Stimulated activated naive CD8-positive, alpha-beta T cell treated with anti-CD3 and anti-CD28 coated beads, Interleukin-15, amount 100 ng/mL, for 72 hours (primary cell): Measurements from ENCODE around the gene COBL.

Experiments used
- ATAC-seq: fragments of 150-1000 bp; cut with Tn5 transposase; 2 replicates; pipeline ENCODE4 v1.10.0; 2021; ENCODE audit warnings: mild to moderate bottlenecking, moderate library complexity
- DNase-seq, 2 donors: peaks; one replicate each; pipeline ENCODE4 v3.0.0; 2021 to 2022
- H3K27ac Mint-ChIP-seq, 2 donors: one replicate each; pipeline ENCODE4 v1.8.0; 2022; ENCODE audit warnings: mild to moderate bottlenecking in 2 of 2, mixed read lengths in 2 of 2, moderate library complexity in 2 of 2
- H3K27me3 Mint-ChIP-seq: one replicate; pipeline ENCODE4 v1.8.0; 2022; ENCODE audit warnings: mixed read lengths
- H3K4me1 Mint-ChIP-seq: one replicate; pipeline ENCODE4 v1.8.0; 2022; ENCODE audit warnings: mild to moderate bottlenecking, mixed read lengths
- H3K4me3 Mint-ChIP-seq, 2 donors: one replicate each; pipeline ENCODE4 v1.8.0; 2022; ENCODE audit warnings: mild to moderate bottlenecking in 2 of 2, mixed read lengths in 2 of 2, moderate library complexity in 1 of 2
- H3K9me3 Mint-ChIP-seq, 2 donors: one replicate each; pipeline ENCODE4 v1.8.0; 2022; ENCODE audit warnings: mixed read lengths in 2 of 2

Gene COBL

DNA sequence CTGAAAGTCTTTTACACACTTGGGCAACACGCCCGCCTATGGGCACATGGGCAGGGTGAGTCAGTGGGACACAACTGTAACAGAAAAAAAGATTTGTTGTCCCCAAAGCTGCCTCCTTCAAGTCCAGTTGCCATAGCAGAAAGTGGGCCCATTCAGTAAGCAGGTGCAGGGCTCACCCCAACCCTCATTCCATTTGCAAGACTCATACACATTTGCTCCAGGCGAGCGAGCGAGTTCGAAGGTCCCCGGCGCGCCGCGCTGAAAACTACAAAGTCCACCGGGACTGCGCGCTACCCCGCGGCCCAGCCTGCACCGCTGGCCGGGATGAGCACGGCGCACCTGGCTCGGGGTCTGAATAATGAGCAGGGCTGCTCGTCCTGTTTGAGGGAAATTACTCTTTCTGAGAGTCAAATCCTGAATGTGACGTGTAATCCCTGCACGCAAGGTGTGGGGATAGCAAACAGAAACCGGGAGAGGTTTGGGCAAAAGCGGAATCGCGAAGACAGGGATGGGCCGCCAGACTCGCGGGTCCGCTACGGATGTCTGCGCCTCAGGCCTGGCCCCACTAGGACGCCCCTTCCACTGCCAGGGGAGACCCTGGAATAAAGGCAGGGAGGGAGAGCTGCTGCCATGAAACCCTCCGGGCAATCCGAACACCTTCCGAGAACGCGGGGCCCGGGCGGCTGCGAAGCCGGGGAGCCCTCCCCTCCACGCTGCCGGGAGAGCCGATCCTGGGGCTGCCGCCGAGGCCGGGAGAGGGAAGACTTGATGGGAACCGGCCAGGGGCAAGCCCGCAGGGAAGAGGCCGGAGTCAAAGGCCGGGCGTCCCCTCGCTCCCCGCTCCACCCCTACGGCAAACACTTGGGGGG, 982 bp downstream of the COBL start:
- ATAC-seq = peak; percentile 8
- no peak for DNase-seq
- peaks cover 65% of the 10 kb centered on the region for H3K27me3 Mint-ChIP-seq

DNA sequence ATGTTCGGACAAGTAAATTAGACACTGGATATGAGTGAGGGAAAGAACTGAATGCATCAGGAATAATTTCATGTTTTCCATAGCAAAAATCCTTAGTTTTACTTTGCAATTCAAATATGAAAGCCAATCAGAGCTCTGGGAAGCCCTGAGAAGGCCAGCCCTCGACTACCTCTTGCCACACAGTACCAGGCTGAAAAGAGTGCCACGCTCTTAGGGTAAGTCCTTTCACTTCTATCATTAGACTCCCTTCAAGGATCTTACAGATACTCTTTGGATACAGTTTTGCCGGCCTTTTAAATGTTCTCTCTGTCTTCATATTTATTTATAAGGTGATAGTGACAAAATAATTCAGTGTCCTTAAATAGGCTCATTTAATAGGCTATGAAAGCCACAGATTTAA, 1.9 kb downstream of the COBL start:
- Mint-ChIP-seq H3K4me1 (peaks cover 14% of the 10 kb centered on the region), H3K4me3 (no peak overlapping the region), H3K9me3 (no peaks in the 10 kb centered on the region), H3K27ac (no peak overlapping the region), H3K27me3 (peaks cover 69% of the 10 kb centered on the region)
- ATAC-seq = no peak
- no peak for DNase-seq

More for the DNA sequence above, 982 bp downstream of the COBL start:
- H3K27ac Mint-ChIP-seq = no peak overlapping the region
- no peaks in the 10 kb centered on the region for H3K9me3 Mint-ChIP-seq
- peak overlapping the region; percentile 33 to 64 for H3K4me3 Mint-ChIP-seq
- H3K4me1 Mint-ChIP-seq = peaks cover 14% of the 10 kb centered on the region

DNA sequence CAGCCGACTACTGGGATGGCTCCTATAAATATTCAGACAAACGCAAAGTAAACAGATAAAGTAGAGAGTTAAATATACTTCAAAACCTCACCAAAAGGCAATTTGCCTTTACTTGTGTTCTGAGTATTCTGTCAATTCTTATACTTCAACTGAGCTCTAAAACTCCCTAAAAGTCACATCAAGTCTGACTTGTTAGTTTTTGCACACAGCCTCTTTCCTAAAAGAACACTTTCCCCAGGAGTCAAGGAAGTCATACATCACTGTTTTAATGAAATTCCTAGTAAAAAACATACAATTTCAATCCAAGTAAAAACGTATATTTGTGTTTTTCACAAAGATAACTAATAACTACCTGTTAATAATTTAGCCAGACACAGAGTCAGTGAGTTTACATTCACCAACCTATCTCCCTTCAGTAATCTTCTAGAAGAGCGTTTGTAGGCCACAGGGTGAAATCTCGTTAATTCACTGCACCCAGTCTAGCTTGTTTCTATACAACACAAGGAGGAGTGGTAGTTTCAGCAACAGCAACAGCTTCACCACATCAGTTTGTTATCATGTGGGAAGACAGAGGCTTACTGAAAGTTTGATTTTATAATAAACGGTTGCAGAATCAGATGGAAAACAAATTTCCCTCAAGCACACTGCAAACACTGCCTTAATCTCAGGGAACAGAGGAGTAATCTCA, 2.7 kb downstream of the COBL start:
- H3K27ac Mint-ChIP-seq = no peak overlapping the region
- H3K4me1 Mint-ChIP-seq = peaks cover 14% of the 10 kb centered on the region
- peaks cover 67% of the 10 kb centered on the region for H3K27me3 Mint-ChIP-seq
- H3K9me3 Mint-ChIP-seq = no peaks in the 10 kb centered on the region
- H3K4me3 Mint-ChIP-seq = no peak overlapping the region
- ATAC-seq = no peak
- no peak for DNase-seq

DNA sequence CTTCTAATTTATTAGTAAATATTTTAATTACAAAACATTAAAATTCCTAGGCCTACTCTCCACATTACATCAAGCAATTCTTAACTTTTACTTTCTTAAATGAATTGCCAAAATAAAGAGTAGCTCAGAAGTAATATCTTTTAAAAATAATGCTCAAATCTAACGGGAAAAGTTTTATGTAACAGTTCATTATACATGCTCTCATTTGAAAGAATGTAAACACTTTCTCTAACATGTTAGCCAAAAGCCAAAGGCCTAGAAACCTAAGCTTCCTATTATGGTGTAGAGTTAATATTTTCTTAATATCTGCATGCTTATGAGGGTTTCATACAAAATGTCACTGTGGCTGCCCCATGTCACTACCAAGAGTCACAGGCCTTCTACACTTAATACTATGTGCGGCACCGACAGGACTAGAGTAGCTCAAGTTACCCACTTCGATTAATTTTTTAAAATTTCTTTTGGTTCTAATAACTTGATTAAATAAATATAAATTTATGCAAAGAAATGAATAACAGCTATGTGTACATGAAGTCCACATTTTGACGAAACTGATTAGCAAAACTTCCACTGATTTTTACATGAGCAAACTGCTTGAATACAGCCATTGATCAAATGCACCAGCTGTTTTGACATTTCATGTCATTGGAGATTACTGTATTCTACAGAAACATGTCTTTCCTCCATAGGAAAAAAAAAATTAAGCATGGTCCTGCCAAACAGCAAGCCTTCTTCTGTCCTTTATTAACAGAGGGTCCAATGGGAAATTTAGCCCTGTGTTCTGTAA, 3.5 kb downstream of the COBL start:
- Mint-ChIP-seq H3K4me3 (no peak overlapping the region), H3K27me3 (peaks cover 60% of the 10 kb centered on the region)

DNA sequence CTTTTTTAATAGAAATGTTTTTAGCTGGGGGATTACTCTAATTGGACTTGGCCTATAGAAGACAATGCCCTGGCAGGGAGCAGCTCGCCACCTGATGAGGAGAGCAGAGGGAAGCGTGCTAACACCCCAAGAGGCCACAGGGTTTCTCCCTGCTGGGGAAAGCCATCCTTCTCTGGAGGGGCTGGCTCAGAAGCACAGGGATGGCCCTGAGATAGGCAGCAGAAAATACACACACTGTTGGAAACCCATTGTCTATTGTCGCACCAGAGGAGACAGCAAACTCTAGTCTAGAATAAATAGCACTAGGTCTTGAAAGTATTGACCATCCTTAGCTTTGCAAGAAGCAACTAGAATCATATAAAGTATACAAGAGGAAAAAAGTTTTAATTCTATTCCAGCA, 5.4 kb downstream of the COBL start:
- H3K27ac Mint-ChIP-seq = no peak overlapping the region
- no peak for DNase-seq
- H3K27me3 Mint-ChIP-seq = peaks cover 40% of the 10 kb centered on the region
- ATAC-seq = no peak
- H3K9me3 Mint-ChIP-seq = no peaks in the 10 kb centered on the region
- H3K4me1 Mint-ChIP-seq = no peaks in the 10 kb centered on the region
- no peak overlapping the region for H3K4me3 Mint-ChIP-seq

More for the DNA sequence above, 3.5 kb downstream of the COBL start:
- no peak overlapping the region for H3K27ac Mint-ChIP-seq
- H3K4me1 Mint-ChIP-seq = peaks cover 14% of the 10 kb centered on the region
- no peak for DNase-seq
- no peak for ATAC-seq
- no peaks in the 10 kb centered on the region for H3K9me3 Mint-ChIP-seq

DNA sequence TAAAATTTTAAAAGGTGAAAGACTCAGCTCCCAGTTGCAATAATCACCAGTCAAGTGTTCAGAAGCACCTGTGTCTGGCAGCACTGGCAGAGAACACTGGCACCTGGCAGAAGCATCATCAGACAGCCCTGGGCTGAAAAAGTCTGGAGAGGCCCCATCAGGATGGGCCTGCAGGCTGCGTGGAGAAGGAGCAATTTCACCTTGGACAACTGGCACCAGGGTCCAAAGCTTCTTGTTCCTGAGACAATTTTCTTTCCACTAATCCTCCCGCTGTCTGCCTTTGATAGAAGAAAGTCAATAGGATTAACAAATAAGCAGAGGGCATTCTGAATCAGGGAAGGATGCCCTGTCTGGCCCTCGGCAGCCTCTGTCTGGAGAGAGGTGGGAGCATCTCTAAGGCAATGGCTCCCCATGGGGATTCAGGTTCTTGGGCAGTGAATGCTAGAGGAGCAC, 6.5 kb downstream of the COBL start:
- Mint-ChIP-seq H3K27ac (no peak overlapping the region), H3K27me3 (peaks cover 30% of the 10 kb centered on the region), H3K4me3 (no peak overlapping the region), H3K9me3 (no peaks in the 10 kb centered on the region), H3K4me1 (no peaks in the 10 kb centered on the region)
- no peak for DNase-seq
- no peak for ATAC-seq

DNA sequence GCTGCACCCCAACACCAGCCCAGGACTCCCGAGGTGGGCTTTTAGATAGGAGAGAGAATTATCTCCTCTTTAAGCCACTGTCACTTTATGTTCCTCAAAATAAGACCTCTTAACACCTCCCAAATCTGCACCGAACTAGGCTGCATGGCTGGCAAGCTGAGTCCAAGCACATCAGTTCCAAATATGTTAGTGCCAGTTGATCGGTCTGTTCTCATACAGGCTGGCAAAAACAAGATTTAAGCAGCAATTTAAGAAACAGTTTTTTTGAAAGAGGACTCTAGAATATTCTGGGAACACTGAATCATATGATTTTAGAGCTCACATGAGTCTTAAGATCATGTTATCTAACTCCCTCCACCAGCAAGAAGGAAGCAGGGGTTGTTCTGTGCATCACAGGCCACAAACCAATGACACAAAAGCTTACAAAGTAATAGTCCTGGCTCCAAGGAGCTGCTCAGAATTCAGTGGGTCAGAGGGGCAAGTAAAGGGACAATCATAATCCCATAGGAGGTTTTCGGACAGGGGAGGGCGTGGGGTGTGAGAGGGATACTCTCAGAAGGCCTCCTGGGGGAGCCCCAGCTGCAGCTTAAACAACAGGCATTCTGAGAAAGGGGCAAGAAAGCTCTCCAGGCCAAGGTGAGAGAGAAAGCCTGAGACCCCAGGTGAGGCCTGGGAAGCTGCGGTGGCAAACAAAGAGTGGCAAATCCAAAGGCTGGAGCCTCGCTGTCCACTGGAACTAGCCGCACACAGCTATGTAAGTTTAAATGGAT, 7.1 kb downstream of the COBL start:
- Mint-ChIP-seq H3K4me1 (no peaks in the 10 kb centered on the region), H3K4me3 (no peak overlapping the region), H3K27me3 (peaks cover 24% of the 10 kb centered on the region), H3K9me3 (no peaks in the 10 kb centered on the region), H3K27ac (peak overlapping the region in 1 of 2 donors; percentile 87)
- ATAC-seq (no peak), DNase-seq (no peak)

DNA sequence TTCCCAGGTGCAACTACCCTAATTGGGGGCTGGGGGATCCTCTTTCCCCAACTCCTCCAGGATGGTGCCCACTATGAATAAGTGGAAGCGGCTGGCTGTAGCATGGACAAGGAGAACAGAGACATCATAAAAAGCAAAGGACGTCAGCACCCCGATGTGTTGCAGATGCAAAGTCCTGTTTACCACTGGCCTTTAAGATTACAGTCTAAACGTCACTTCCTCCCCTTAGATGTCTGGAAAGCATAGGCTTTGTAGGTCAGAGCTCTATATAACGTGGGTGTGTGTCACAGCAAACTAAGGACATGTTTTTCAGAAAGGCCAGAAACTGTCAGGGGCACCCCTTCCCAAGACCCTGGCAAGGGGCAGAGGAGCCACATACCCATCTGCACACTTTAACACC, 7.9 kb downstream of the COBL start:
- DNase-seq (no peak), ATAC-seq (no peak)
- Mint-ChIP-seq H3K27ac (no peak overlapping the region), H3K4me1 (no peaks in the 10 kb centered on the region), H3K9me3 (no peaks in the 10 kb centered on the region), H3K27me3 (peaks cover 15% of the 10 kb centered on the region), H3K4me3 (no peak overlapping the region)

DNA sequence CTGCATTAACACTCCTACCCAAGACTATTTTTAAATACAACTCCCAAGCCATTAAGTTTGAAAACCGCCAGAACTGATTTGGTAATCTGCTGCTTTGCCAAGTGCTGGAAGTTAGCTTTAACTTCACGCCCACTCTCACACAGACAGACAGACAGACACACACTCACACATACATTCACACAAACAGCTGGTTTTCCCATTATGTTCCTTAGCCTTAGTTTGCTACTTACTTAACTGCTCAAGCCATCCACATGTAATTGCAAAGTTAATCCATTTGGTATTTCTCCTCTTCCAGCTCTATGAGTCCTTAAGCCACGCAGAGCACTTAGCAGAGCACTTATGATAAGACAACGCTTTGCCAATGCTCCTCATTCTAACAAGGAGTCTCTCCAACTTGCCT, 8.3 kb downstream of the COBL start:
- Mint-ChIP-seq H3K27ac (no peak overlapping the region), H3K27me3 (peaks cover 11% of the 10 kb centered on the region), H3K4me1 (no peaks in the 10 kb centered on the region), H3K9me3 (no peaks in the 10 kb centered on the region), H3K4me3 (no peak overlapping the region)
- no peak for ATAC-seq
- no peak for DNase-seq

DNA sequence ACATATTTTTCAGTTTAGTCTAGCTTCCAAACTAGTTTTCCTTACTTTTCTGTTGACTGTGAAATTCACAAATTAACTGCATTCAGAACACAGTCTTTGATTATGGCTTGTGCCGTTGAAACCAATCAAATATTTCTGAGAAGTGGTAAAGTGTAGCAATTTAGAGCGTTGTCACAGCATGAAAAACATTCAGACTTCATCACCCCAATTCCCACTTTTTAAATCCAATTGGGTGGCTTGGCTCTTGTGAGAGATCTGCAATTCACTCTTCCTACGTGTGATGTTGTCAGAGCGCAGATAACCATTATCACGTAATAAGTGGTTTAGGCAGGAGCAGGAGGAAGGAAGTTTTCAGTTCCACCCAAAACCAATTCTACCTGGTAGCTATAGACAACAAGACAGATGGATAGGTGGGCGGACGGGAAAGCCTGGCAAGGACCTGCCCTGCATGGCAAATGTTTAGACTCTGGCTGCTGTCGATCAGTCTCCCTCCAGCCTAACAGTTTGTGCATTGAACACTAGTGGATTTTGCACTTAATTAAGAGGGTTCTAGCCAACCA, 8.9 kb downstream of the COBL start:
- Mint-ChIP-seq H3K4me1 (no peaks in the 10 kb centered on the region), H3K9me3 (no peaks in the 10 kb centered on the region), H3K27me3 (peaks cover 11% of the 10 kb centered on the region), H3K27ac (no peak overlapping the region), H3K4me3 (no peak overlapping the region)
- DNase-seq (no peak), ATAC-seq (no peak)

DNA sequence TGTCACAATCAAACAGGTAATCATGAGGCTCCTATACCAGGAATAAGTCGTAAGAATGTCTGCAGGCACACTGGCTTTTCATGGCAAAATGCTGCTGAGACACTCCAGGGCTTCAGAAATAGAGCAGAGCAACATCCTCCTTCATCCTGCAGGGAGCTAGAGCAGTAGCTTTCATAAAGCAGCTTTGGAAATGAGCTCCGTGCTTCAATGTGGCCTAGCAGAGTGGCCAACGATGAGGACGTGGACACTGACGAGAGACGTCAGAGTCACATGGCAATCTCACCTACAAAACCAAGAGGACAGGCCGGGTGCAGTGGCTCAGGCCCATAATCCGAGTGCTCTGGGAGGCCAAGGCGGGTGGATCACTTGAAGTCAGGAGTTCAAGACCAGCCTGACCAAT, 9.8 kb downstream of the COBL start:
- Mint-ChIP-seq H3K4me1 (no peaks in the 10 kb centered on the region), H3K9me3 (no peaks in the 10 kb centered on the region), H3K27me3 (peaks cover 15% of the 10 kb centered on the region), H3K27ac (no peak overlapping the region), H3K4me3 (no peak overlapping the region)
- ATAC-seq (no peak), DNase-seq (no peak)

DNA sequence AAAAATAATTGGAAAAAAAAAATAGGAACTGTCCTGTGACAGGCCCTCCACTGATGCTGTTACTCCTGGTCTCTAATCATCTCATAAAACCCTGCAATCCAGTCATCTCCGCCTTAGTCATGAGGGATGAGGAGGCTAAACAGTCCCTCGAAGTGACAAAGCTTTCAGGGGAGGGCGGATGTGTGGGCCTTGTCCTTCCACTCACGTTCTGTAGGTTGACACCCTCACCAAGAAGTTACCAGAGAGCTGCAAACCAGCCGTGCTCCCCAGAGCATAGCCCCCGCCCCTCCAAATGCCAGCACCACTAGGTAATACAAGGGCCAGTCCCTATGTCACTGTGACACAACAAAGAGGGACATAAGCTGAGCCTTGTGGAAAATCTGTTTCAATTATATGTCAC, 11.9 kb downstream of the COBL start:
- DNase-seq (no peak), ATAC-seq (no peak)
- Mint-ChIP-seq H3K9me3 (no peaks in the 10 kb centered on the region), H3K4me1 (no peaks in the 10 kb centered on the region), H3K27ac (no peak overlapping the region), H3K27me3 (peaks cover 17% of the 10 kb centered on the region), H3K4me3 (no peak overlapping the region)

DNA sequence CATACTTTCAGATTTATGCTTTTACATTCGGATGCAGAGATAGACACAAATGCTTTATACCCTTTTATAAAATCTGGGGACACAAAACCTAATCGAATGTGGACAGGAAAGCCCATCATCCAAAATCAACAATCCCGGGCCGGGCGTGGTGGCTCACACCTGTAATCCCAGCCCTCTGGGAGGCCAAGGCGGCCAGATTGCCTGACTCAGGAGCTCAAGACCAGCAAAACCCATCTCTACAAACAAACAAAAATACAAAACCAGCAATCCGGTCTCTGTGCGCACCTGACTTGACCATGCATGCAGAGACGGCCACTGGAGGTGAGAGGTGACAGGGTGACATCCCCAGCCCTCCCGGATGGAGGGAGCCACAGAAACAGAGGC, 13.5 kb downstream of the COBL start:
- no peak for ATAC-seq
- Mint-ChIP-seq H3K27ac (no peak overlapping the region), H3K4me3 (no peak overlapping the region), H3K9me3 (no peaks in the 10 kb centered on the region), H3K27me3 (peaks cover 10% of the 10 kb centered on the region), H3K4me1 (no peaks in the 10 kb centered on the region)
- no peak for DNase-seq

DNA sequence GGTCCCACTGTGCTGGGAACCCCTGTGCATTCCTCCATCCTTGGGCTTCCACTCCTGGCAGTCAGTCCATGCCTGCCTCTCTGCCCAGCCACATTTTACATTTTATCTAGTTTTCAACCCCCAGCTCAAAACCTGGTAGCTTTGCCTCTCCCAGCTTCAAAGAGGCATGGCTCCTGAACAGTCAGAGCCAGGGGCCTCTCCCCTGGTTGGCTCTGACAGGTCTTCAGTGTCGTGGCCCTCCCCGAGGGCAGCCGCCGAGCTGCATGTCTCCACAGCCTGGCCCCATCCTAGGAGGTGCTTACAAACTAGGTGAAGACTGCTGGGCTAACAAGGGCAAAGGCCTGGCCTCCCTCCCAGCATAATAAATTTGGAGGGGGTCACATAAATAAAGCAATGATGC, 14.8 kb downstream of the COBL start:
- Mint-ChIP-seq H3K9me3 (no peaks in the 10 kb centered on the region), H3K27ac (no peak overlapping the region), H3K4me1 (no peaks in the 10 kb centered on the region), H3K27me3 (peaks cover 10% of the 10 kb centered on the region), H3K4me3 (no peak overlapping the region)
- ATAC-seq = no peak
- DNase-seq = no peak
